Measurements from ENCODE around the gene C1orf174. TPM values are rescaled to one million over a fixed set of nuclear protein-coding genes. Genes with fewer than 3 reads are reported as not detected.

C1orf174 gene
- total RNA-seq, 1 experiment from 2014 or later, result 21.1 TPM

DNA sequence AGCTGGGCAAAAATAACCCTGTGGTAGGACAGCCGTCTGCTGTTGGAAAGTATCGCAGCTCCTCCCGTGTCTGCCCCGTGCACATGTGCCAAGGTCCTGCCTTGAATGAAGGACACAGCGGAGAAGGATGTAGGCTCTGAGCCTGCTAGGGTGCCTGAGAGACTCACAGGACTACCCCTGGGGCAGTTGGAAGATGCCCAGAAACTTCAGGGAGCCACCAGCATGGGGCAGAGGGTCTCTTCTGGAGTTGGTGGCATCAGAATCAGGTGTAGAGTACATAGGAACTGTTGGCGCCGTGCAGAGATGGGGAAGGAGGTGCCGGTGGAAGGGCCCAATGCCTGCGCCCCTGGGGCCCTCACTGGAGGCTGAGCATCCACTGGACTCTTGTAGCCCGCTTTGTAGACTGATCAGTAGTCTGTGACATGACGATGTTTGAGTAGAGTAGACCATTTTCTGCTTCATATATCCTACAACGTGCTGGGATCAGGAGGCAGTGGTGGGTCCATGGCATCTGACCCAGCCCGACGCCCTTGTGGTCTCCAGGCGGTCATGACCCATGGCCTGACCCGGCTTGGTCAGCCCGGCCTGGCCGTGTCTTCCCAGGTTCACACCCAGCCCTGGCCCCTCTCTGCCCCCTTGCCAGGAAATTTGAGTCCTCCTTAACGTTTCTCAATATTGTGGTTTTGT lies 5.3 kb upstream of the C1orf174 start:
- Mint-ChIP-seq H3K27ac (no peak overlapping the region), H3K4me1 (peaks cover 23 to 28% of the 10 kb centered on the region in 2 experiments), H3K27me3 (ENCODE audit: low read depth) (peaks cover 4% of the 10 kb centered on the region), H3K36me3 (ENCODE audit: insufficient read depth in 1 of 3, low read depth in 3 of 3) (no peaks in the 10 kb centered on the region; a peak in 1 of 7 replicates), H3K4me3 (no peak overlapping the region), H3K9me3 (no peaks in the 10 kb centered on the region)
- TF ChIP-seq, protein P1, sequence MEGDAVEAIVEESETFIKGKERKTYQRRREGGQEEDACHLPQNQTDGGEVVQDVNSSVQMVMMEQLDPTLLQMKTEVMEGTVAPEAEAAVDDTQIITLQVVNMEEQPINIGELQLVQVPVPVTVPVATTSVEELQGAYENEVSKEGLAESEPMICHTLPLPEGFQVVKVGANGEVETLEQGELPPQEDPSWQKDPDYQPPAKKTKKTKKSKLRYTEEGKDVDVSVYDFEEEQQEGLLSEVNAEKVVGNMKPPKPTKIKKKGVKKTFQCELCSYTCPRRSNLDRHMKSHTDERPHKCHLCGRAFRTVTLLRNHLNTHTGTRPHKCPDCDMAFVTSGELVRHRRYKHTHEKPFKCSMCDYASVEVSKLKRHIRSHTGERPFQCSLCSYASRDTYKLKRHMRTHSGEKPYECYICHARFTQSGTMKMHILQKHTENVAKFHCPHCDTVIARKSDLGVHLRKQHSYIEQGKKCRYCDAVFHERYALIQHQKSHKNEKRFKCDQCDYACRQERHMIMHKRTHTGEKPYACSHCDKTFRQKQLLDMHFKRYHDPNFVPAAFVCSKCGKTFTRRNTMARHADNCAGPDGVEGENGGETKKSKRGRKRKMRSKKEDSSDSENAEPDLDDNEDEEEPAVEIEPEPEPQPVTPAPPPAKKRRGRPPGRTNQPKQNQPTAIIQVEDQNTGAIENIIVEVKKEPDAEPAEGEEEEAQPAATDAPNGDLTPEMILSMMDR (conservative IDR thresholded peaks at IDR 0.05), result no peak
- Histone ChIP-seq H2BK5ac (ENCODE audit: insufficient read length, low read length) (no peak overlapping the region), H3K79me2 (ENCODE audit: insufficient read depth, low read length) (no peaks in the 10 kb centered on the region), H3K27ac (ENCODE audit: insufficient read length, low read depth, low read length) (no peak overlapping the region), H3T11ph (ENCODE audit: low read length) (no peak overlapping the region), H4K8ac (replicated peaks; ENCODE audit: insufficient read length, low read depth, low read length) (no peak overlapping the region), H4K5ac (ENCODE audit: insufficient read length, low read depth, low read length) (no peak overlapping the region), H2BK12ac (ENCODE audit: insufficient read length, low read depth, low read length) (no peak overlapping the region), H3K9ac (ENCODE audit: extremely low read depth, insufficient read length, low read length) (no peak overlapping the region), H3K14ac (ENCODE audit: insufficient read depth, low read length) (no peak overlapping the region), H3K27me3 (ENCODE audit: insufficient read depth, low read length) (no peaks in the 10 kb centered on the region), H3K4ac (ENCODE audit: low read depth, low read length) (no peak overlapping the region), H2AFZ (ENCODE audit: low read length) (no peak overlapping the region), H4K20me1 (ENCODE audit: control insufficient read depth, insufficient read depth, insufficient read length) (no peaks in the 10 kb centered on the region), H3K4me2 (ENCODE audit: insufficient read depth, insufficient read length, low read length) (no peak overlapping the region), H3K18ac (ENCODE audit: insufficient read length, low read depth, low read length) (no peak overlapping the region), H2BK120ac (ENCODE audit: low read depth, low read length, poor library complexity, severe bottlenecking) (no peak overlapping the region), H3K23me2 (ENCODE audit: insufficient read length, low read depth, low read length, poor library complexity, severe bottlenecking) (no peaks in the 10 kb centered on the region), H2BK20ac (ENCODE audit: low read depth, low read length, poor library complexity, severe bottlenecking) (no peak overlapping the region), H3K56ac (ENCODE audit: insufficient read length, low read depth, low read length) (no peak overlapping the region), H3K4me1 (ENCODE audit: insufficient read depth, low read length) (no peaks in the 10 kb centered on the region), H3K23ac (ENCODE audit: insufficient read length, low read depth, low read length) (no peak overlapping the region), H2AK5ac (ENCODE audit: insufficient read length, low read length) (no peak overlapping the region), H2BK15ac (ENCODE audit: low read depth, low read length) (no peak overlapping the region), H3K9me3 (ENCODE audit: control insufficient read depth, low read depth, low read length) (no peaks in the 10 kb centered on the region), H3K79me1 (ENCODE audit: insufficient read depth, low read depth, low read length, poor library complexity, severe bottlenecking) (no peaks in the 10 kb centered on the region), H4K91ac (ENCODE audit: insufficient read length, low read depth, low read length) (no peak overlapping the region)
- no peak for DNase-seq
- no CpG with 5 or more reads among the region's 19 CpGs for WGBS (ENCODE audit: extremely low coverage, insufficient read length, low lambda C conversion rate)
